ENCODE results near the gene KRT85. TPM values are rescaled to one million over a fixed set of nuclear protein-coding genes. Genes with fewer than 3 reads are reported as not detected.

Gene KRT85
- polyA plus RNA-seq, 4 donors: not detected

GRCh38 chr12:52311285-52311648 is 56.0 kb downstream of the KRT85 start:
- no peak for DNase-seq (ENCODE audit: low read depth in 4 of 4, low spot score in 3 of 4)

GRCh38 chr12:52310622-52311284 is 56.5 kb downstream of the KRT85 start:
- no peak for DNase-seq (ENCODE audit: low read depth in 4 of 4, low spot score in 3 of 4)

Other genes starting within 250 kb of the KRT85 start
- gene KRT80, start 175.5 kb downstream of the KRT85 start, polyA plus RNA-seq (ENCODE audit: insufficient read length in 4 of 4): 1 to 10 TPM in 2 of 4 donors, under 1 TPM in 2; 0.83 to 1.4 (median 1.0) TPM
- 100 to 1,000 TPM in 1 of 4 donors, 10 to 100 TPM in 3; 44.7 to 121 (median 73.1) TPM for gene KRT7, start 134.2 kb downstream of the KRT85 start, polyA plus RNA-seq (ENCODE audit: insufficient read length in 4 of 4)
- under 1 TPM in 2 of 4 donors, not detected in 2; 0.07 to 0.13 TPM for gene KRT86, start 92.8 kb downstream of the KRT85 start, polyA plus RNA-seq (ENCODE audit: insufficient read length in 4 of 4)
- under 1 TPM in 1 of 4 donors, not detected in 3; 0.13 TPM for gene KRT81, start 75.9 kb downstream of the KRT85 start, polyA plus RNA-seq (ENCODE audit: insufficient read length in 4 of 4)
- gene KRT83, start 46.1 kb downstream of the KRT85 start, polyA plus RNA-seq (ENCODE audit: insufficient read length in 4 of 4): not detected
- gene KRT84, start 18.2 kb upstream of the KRT85 start, polyA plus RNA-seq (ENCODE audit: insufficient read length in 4 of 4): not detected
- not detected for gene KRT82, start 38.9 kb upstream of the KRT85 start, polyA plus RNA-seq (ENCODE audit: insufficient read length in 4 of 4)
- gene KRT75, start 66.9 kb upstream of the KRT85 start, polyA plus RNA-seq (ENCODE audit: insufficient read length in 4 of 4): not detected
- gene KRT6B, start 84.7 kb upstream of the KRT85 start, polyA plus RNA-seq (ENCODE audit: insufficient read length in 4 of 4): not detected
- not detected for gene KRT6C, start 106.3 kb upstream of the KRT85 start, polyA plus RNA-seq (ENCODE audit: insufficient read length in 4 of 4)
- gene KRT6A, start 125.8 kb upstream of the KRT85 start, polyA plus RNA-seq (ENCODE audit: insufficient read length in 4 of 4): under 1 TPM in 1 of 4 donors, not detected in 3; 0.10 TPM
- gene KRT5, start 152.9 kb upstream of the KRT85 start, polyA plus RNA-seq (ENCODE audit: insufficient read length in 4 of 4): 1 to 10 TPM in 2 of 4 donors, under 1 TPM in 2; 0.28 to 1.9 (median 0.98) TPM
- not detected for gene KRT71, start 185.7 kb upstream of the KRT85 start, polyA plus RNA-seq (ENCODE audit: insufficient read length in 4 of 4)
- not detected for gene KRT74, start 206.4 kb upstream of the KRT85 start, polyA plus RNA-seq (ENCODE audit: insufficient read length in 4 of 4)
- under 1 TPM in 1 of 4 donors, not detected in 3; 0.11 TPM for gene KRT72, start 234.0 kb upstream of the KRT85 start, polyA plus RNA-seq (ENCODE audit: insufficient read length in 4 of 4)

Measured in right renal pelvis (tissue), 4 donors.